ENCODE data around the gene ELF3. TPM values are rescaled to one million over a fixed set of nuclear protein-coding genes. Genes with fewer than 3 reads are reported as not detected.

Gene ELF3
- total RNA-seq, 2 donors from 2014 or later, result 93.7 to 293 TPM

DNA sequence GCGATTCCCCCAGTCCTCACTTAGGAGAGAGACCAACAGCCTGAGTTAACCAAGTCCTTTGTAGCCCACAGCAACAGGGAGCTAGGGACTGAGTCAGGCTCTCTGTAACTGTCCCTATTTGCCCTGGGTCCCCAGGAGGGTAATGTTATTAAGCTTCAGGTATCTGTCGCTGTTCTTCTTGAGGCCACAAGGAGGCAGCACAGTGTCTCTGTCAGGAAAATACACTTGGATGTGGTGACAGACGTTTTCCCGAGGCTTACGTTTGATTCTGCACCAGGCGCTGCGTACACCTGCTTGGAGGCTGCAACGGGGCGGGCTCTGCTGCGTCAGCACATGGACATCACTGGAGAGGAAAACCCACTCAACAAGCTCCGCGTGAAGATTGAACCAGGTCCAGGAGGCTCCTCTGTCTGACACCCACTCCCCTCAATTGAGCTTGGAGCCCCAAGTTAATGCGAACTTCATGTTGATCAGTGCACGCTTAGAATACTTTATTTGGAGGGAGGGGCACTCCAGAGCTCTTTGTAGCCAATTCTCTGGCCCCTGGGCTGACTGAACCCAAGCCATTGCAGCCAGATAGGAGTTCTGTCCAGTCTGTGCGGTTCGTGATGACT is 10.7 kb upstream of the ELF3 start:
- DNase-seq, result peak; percentile 58 to 73 (median 65)
- no peaks in the 10 kb centered on the region for H3K4me1 ChIP-seq
- intact Hi-C loops (cut with DNase I), result loop anchor here (5.0 kb wide), 1 partner anchor 123 kb away; the partner anchor contains the start of gene GPR37L1

DNA sequence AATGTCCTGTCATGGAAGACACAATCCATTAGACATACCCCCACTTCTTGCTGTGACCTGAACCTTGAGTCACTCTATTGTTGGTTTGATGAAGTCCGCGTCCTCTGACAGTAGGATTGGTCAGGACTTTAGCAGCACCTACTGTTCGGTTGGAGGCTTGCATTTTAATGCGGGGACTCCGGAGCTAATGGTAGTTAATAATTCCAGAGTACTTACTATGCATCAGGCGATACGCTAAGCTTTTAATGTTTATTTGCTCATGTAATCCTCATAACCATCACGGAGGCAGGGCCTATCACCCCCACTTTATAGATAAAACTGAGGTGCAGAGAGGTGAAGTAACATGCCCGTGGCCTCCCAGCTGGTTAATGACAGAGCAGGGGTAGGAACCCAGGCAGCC is 7.9 kb upstream of the ELF3 start:
- TF ChIP-seq POLR2A (IDR thresholded peaks at IDR 0.05), result no peak
- TF ChIP-seq, protein P1, sequence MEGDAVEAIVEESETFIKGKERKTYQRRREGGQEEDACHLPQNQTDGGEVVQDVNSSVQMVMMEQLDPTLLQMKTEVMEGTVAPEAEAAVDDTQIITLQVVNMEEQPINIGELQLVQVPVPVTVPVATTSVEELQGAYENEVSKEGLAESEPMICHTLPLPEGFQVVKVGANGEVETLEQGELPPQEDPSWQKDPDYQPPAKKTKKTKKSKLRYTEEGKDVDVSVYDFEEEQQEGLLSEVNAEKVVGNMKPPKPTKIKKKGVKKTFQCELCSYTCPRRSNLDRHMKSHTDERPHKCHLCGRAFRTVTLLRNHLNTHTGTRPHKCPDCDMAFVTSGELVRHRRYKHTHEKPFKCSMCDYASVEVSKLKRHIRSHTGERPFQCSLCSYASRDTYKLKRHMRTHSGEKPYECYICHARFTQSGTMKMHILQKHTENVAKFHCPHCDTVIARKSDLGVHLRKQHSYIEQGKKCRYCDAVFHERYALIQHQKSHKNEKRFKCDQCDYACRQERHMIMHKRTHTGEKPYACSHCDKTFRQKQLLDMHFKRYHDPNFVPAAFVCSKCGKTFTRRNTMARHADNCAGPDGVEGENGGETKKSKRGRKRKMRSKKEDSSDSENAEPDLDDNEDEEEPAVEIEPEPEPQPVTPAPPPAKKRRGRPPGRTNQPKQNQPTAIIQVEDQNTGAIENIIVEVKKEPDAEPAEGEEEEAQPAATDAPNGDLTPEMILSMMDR (IDR thresholded peaks at IDR 0.05), result no peak
- ATAC-seq (no peak), DNase-seq (no peak)
- intact Hi-C loops (cut with DNase I), result loop anchor here (5.0 kb wide), 1 partner anchor 120 kb away; the partner anchor contains the start of gene GPR37L1
- H3K4me3 ChIP-seq, result no peak overlapping the region
- WGBS, 2 donors, result 71 to 82% methylated on average over 9 of the region's 9 CpGs
- no peak overlapping the region for H3K27ac ChIP-seq
- no peaks in the 10 kb centered on the region for H3K9me3 ChIP-seq
- H3K36me3 ChIP-seq (replicated peaks in 1 of 2; ENCODE audit: insufficient read depth in 1 of 2, low read depth in 2 of 2), result peaks cover 0 to 11% of the 10 kb centered on the region in 2 donors
- no peaks in the 10 kb centered on the region for H3K27me3 ChIP-seq
- peaks cover 6% of the 10 kb centered on the region for H3K4me1 ChIP-seq

More for the DNA sequence above, 10.7 kb upstream of the ELF3 start:
- H3K27me3 ChIP-seq, result no peaks in the 10 kb centered on the region
- TF ChIP-seq POLR2A (IDR thresholded peaks at IDR 0.05), result no peak
- TF ChIP-seq, protein P1 (IDR thresholded peaks at IDR 0.05), result peak; percentile 56 to 89 (median 77)
- no peaks in the 10 kb centered on the region for H3K9me3 ChIP-seq
- WGBS, 2 donors, result 46 to 47% methylated on average over 16 of the region's 16 CpGs
- no peak overlapping the region for H3K27ac ChIP-seq
- H3K36me3 ChIP-seq (replicated peaks in 1 of 2; ENCODE audit: insufficient read depth in 1 of 2, low read depth in 2 of 2), result peaks cover 9 to 18% of the 10 kb centered on the region in 2 donors
- no peak overlapping the region for H3K4me3 ChIP-seq
- ATAC-seq, result peak; percentile 87

DNA sequence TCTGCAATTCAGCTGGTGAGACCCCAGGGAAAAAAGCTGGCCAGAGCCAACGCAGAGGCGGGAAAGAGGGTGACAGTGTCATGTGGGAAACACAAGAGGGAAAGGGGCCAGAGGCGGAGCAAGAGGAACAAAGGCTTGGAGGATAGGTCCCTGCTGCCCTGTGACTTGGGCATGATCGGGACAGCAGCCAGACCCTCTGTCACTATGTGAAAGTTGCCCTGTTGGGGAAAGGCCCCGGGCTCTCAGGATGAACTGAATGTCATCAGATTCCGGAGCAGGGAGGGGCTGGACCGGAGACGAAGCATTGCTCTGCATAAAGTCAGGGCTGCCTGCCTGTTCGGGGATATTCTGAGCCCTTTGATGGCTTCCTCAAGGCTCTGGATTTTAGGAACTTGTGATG is 5.7 kb upstream of the ELF3 start:
- Histone ChIP-seq H3K27ac (no peak overlapping the region), H3K36me3 (replicated peaks in 1 of 2; ENCODE audit: insufficient read depth in 1 of 2, low read depth in 2 of 2) (peaks cover 0 to 11% of the 10 kb centered on the region in 2 donors), H3K4me3 (no peak overlapping the region), H3K9me3 (no peaks in the 10 kb centered on the region), H3K27me3 (no peaks in the 10 kb centered on the region), H3K4me1 (peaks cover 26% of the 10 kb centered on the region)
- DNase-seq (no peak), ATAC-seq (no peak)
- intact Hi-C loops (cut with DNase I), result loop anchor here (5.0 kb wide), 1 partner anchor 118 kb away; the partner anchor contains the start of gene GPR37L1
- 77 to 87% methylated on average over 8 to 9 of the region's 9 CpGs for WGBS, 2 donors
- no peak for TF ChIP-seq POLR2A (IDR thresholded peaks at IDR 0.05)
- TF ChIP-seq, protein P1 (IDR thresholded peaks at IDR 0.05), result no peak

DNA sequence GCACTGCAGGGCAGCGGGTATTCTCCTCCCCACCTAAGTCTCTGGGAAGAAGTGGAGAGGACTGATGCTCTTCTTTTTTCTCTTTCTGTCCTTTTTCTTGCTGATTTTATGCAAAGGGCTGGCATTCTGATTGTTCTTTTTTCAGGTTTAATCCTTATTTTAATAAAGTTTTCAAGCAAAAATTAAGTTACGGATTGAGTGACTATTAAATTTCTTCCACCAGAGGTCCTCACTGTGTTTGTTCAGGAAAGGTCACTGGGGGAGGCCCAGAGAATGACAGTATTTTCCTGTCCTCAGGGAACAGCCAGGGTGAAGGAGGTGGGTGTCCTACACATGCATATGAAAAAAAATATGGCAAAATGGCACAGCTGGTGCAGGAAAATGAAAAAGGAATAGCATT is 4.4 kb upstream of the ELF3 start:
- Histone ChIP-seq H3K9me3 (no peaks in the 10 kb centered on the region), H3K4me1 (peaks cover 31% of the 10 kb centered on the region), H3K4me3 (no peak overlapping the region), H3K27me3 (no peaks in the 10 kb centered on the region), H3K27ac (peak overlapping the region in 3 of 4 donors; percentile 16 to 95 (median 41)), H3K36me3 (replicated peaks in 1 of 2; ENCODE audit: insufficient read depth in 1 of 2, low read depth in 2 of 2) (peaks cover 0 to 11% of the 10 kb centered on the region in 2 donors)
- WGBS, 2 donors, result 68 to 72% methylated on average over 2 of the region's 2 CpGs
- no peak for ATAC-seq
- TF ChIP-seq, protein P1 (IDR thresholded peaks at IDR 0.05), result peak in 6 of 7 experiments; percentile 13 to 71 (median 63)
- TF ChIP-seq POLR2A (IDR thresholded peaks at IDR 0.05), result no peak
- intact Hi-C loops (cut with DNase I), result no loop called here
- peak in 1 of 4 donors; percentile 29 for DNase-seq

Measured in body of pancreas (tissue), 4 donors.